ENCODE results near the gene QPCTL.
"Not testable (repeated sequence)": the region's sequence is repeated elsewhere in the genome, so short reads cannot be mapped to it uniquely, and the experiment has no call there.

The QPCTL gene

GRCh38 chr19:45746866-45747265, 54.4 kb downstream of the QPCTL start:
- peak; percentile 23 for DNase-seq (ENCODE audit: low read depth)
- no peak for TF ChIP-seq CTCF (conservative IDR thresholded peaks at IDR 0.05; ENCODE audit: low read length)

GRCh38 chr19:45747513-45747912, 55.0 kb downstream of the QPCTL start:
- no peak for DNase-seq (ENCODE audit: low read depth)
- H3K4me3 ChIP-seq (ENCODE audit: low read length), result no peak overlapping the region
- no peak for TF ChIP-seq CTCF (conservative IDR thresholded peaks at IDR 0.05; ENCODE audit: low read length)

More at GRCh38 chr19:45746866-45747265, 54.4 kb downstream of the QPCTL start:
- no peak overlapping the region for H3K4me3 ChIP-seq (ENCODE audit: low read length)

GRCh38 chr19:45751483-45751882, 59.0 kb downstream of the QPCTL start:
- not testable (repeated sequence) for H3K4me3 ChIP-seq (ENCODE audit: low read length); DNase-seq (ENCODE audit: low read depth)

GRCh38 chr19:45752639-45753038, 60.2 kb downstream of the QPCTL start:
- DNase-seq (ENCODE audit: low read depth), result no peak
- no peak for TF ChIP-seq CTCF (conservative IDR thresholded peaks at IDR 0.05; ENCODE audit: low read length)
- no peak overlapping the region for H3K4me3 ChIP-seq (ENCODE audit: low read length)

GRCh38 chr19:45753548-45753947, 61.1 kb downstream of the QPCTL start:
- peak; percentile 19; the same call in 1 of the 2 replicates for TF ChIP-seq CTCF (conservative IDR thresholded peaks at IDR 0.05; ENCODE audit: low read length)
- no peak overlapping the region for H3K4me3 ChIP-seq (ENCODE audit: low read length)
- no peak for DNase-seq (ENCODE audit: low read depth)

Measured in AG10803 (cell line).